ENCODE measurements around the gene RAB4A.

Gene RAB4A

DNA sequence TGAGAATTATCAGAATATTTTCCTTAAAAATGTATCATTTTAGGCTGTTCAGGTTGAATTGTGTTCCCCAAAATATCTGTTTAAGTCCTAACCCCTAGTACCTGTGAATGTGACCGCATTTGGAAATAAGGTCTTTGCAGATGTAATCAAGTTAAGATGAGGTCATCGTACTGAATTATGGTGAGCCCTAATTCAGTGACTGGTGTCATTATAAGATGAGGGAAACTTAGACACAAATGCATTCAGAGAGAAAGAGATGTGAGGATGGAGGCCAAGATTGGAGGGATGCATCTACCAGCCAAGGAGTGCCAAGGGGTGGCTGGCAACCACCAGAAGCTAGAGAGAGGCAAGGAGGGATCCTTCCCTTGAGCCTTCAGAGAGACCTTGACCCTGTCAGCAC lies 4.1 kb downstream of the RAB4A start:
- no peak overlapping the region for H3K4me3 ChIP-seq (ENCODE audit: low read length)
- no peaks in the 10 kb centered on the region for H3K36me3 ChIP-seq (ENCODE audit: control insufficient read depth, insufficient read depth, low read length, severe bottlenecking)
- H3K4me1 ChIP-seq (ENCODE audit: control insufficient read depth, insufficient read depth, low read length), result peaks cover 26% of the 10 kb centered on the region
- H3K9me3 ChIP-seq (ENCODE audit: control insufficient read depth, low read length), result no peaks in the 10 kb centered on the region
- no peak for DNase-seq (ENCODE audit: low read depth)
- no peak overlapping the region for H3K9ac ChIP-seq (ENCODE audit: low read length)
- no peaks in the 10 kb centered on the region for H3K27me3 ChIP-seq (replicated peaks; ENCODE audit: control insufficient read depth, insufficient read depth, low read length)

DNA sequence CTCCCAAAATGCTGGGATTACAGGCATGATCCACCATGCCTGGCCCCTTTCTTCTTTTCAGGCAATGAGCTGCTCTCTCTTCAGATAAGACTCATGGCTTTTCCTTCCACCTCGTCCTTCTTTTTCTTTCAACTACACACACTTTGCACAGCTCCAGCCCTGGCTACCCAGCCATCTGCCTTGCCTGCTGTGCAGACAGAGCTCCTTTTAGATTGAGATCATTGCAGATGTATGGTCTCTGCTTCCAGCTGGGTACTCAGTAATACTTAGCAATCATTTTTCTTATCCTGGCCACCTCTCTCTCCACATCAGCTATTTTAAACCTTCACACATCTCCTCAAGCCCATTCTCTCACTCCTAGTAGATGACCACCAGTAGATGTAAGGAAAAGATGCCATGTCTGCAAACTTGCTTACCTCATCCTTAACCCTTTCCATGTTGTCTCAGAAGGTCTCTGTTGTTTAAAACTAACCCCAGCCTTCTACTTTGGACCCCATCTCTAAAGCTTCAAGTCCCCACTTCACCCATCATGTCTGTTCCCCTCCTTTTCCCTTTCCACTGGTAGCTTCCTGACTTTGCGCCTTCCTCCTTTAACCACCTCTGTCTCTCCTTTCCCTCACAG lies 7.3 kb downstream of the RAB4A start:
- Histone ChIP-seq H3K27me3 (replicated peaks; ENCODE audit: control insufficient read depth, insufficient read depth, low read length) (no peaks in the 10 kb centered on the region), H3K36me3 (ENCODE audit: control insufficient read depth, insufficient read depth, low read length, severe bottlenecking) (no peaks in the 10 kb centered on the region), H3K9me3 (ENCODE audit: control insufficient read depth, low read length) (no peaks in the 10 kb centered on the region), H3K9ac (ENCODE audit: low read length) (no peak overlapping the region), H3K4me1 (ENCODE audit: control insufficient read depth, insufficient read depth, low read length) (peaks cover 17% of the 10 kb centered on the region), H3K4me3 (ENCODE audit: low read length) (no peak overlapping the region)
- no peak for DNase-seq (ENCODE audit: low read depth)

DNA sequence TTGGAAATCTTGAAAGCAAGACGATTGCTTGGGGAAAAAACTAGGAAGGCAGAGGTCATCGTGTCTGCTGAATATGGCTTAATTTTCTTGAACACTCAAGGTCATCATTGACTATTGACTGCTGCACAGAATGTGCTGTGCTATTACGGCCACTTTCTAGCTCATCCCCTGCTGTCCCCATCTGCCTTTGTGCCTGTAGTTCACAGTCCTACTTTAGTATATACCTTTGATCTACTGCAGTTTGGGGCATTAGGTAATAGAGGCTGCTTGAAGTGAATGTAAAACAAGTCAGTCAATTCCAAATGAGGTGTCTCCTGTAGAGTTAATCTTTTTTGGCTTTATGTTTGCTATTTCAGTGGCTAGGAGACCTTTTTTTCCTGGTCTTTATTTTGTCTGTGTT lies 8.3 kb downstream of the RAB4A start:
- Histone ChIP-seq H3K9ac (ENCODE audit: low read length) (no peak overlapping the region), H3K4me1 (ENCODE audit: control insufficient read depth, insufficient read depth, low read length) (peaks cover 10% of the 10 kb centered on the region), H3K9me3 (ENCODE audit: control insufficient read depth, low read length) (no peaks in the 10 kb centered on the region), H3K36me3 (ENCODE audit: control insufficient read depth, insufficient read depth, low read length, severe bottlenecking) (no peaks in the 10 kb centered on the region), H3K27me3 (replicated peaks; ENCODE audit: control insufficient read depth, insufficient read depth, low read length) (no peaks in the 10 kb centered on the region), H3K4me3 (ENCODE audit: low read length) (no peak overlapping the region)
- DNase-seq (ENCODE audit: low read depth), result no peak

DNA sequence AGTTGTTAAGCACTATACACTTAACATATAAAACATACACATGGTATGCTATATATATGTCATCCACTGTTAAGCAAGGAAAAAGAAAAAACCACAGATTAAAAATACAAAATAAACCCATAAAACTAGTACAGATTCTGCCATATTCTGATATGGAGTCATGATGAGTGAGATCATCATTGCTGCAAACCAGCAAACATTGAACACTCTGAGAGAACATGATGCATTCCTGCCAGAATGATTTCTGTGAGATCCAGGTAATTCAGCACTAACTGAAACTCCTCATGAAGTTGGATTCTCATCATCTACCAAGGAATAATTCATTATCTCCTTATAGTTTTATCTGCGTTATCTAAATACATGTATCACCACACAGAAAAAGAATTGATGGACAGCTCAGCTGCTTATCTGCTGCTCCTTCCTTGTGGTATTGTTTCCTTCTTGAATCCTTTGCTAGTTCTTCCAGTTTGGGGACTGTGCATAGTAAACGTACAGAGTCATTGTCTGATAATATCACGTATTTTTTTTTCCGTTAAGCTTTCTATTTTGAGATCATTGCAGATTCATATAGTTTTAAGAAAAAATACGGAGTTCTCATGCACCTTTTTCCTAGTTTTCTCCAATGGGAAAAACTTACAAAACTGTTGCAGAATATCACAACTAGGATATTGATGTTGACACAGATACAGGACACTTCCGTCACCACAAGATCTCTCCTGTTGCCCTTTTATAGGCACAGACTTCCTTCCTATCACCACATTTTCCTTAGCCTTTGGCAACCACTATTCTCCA lies 9.3 kb downstream of the RAB4A start:
- no peak for DNase-seq (ENCODE audit: low read depth)
- H3K4me1 ChIP-seq (ENCODE audit: control insufficient read depth, insufficient read depth, low read length), result peaks cover 7% of the 10 kb centered on the region
- H3K27me3 ChIP-seq (replicated peaks; ENCODE audit: control insufficient read depth, insufficient read depth, low read length), result no peaks in the 10 kb centered on the region
- no peak overlapping the region for H3K9ac ChIP-seq (ENCODE audit: low read length)
- no peaks in the 10 kb centered on the region for H3K36me3 ChIP-seq (ENCODE audit: control insufficient read depth, insufficient read depth, low read length, severe bottlenecking)
- no peaks in the 10 kb centered on the region for H3K9me3 ChIP-seq (ENCODE audit: control insufficient read depth, low read length)
- H3K4me3 ChIP-seq (ENCODE audit: low read length), result no peak overlapping the region

DNA sequence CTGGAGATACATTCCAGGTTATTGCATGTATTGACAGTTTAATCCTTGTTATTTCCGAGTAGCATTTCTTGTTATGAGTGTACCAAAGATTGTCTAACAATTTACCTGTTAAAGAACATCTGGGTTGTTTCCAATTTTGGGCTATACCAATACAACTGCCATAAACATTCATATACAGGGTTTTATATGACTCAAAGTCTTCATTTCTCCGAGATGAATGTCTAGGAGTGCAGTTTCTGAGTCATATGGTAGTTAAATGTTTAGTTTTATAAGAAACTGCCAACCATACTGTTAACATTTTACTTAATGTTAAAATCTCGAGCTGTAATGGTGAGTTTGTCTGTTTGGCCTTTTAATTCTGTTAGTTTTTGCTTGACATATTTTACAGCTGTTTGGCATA lies 10.0 kb downstream of the RAB4A start:
- H3K36me3 ChIP-seq (ENCODE audit: control insufficient read depth, insufficient read depth, low read length, severe bottlenecking), result no peaks in the 10 kb centered on the region
- no peak overlapping the region for H3K4me3 ChIP-seq (ENCODE audit: low read length)
- DNase-seq (ENCODE audit: low read depth), result peak; percentile 17
- peaks cover 7% of the 10 kb centered on the region for H3K4me1 ChIP-seq (ENCODE audit: control insufficient read depth, insufficient read depth, low read length)
- H3K27me3 ChIP-seq (replicated peaks; ENCODE audit: control insufficient read depth, insufficient read depth, low read length), result no peaks in the 10 kb centered on the region
- H3K9ac ChIP-seq (ENCODE audit: low read length), result no peak overlapping the region
- H3K9me3 ChIP-seq (ENCODE audit: control insufficient read depth, low read length), result no peaks in the 10 kb centered on the region

DNA sequence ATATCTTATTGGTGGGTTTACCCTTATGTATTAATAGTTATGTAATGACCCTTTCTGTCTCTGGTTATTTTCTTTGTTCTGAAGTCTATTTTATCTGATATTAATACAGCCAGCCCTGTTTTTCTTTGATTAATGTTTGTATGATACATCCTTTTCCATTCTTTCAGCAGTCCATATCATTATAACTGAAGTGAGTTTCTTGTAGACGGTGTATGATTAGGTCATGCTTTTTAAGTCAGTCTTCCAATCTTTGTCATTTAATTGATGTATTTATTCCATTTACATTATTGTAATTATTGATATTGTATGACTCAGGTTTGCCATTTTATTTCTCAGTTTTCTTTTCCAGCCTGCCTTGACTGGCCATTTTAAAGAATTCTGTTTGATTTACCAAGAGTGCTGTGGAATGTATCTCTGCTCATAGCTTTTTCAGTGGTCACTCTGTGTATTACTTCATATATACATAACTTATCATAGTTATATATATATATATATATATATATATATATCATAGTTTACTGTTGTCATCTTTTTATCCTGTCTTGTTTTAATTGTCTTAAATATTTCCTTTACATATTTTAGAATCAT lies 10.5 kb downstream of the RAB4A start:
- Histone ChIP-seq H3K4me1 (ENCODE audit: control insufficient read depth, insufficient read depth, low read length) (peaks cover 11% of the 10 kb centered on the region), H3K9me3 (ENCODE audit: control insufficient read depth, low read length) (no peaks in the 10 kb centered on the region), H3K9ac (ENCODE audit: low read length) (no peak overlapping the region), H3K36me3 (ENCODE audit: control insufficient read depth, insufficient read depth, low read length, severe bottlenecking) (no peaks in the 10 kb centered on the region), H3K4me3 (ENCODE audit: low read length) (no peak overlapping the region), H3K27me3 (replicated peaks; ENCODE audit: control insufficient read depth, insufficient read depth, low read length) (no peaks in the 10 kb centered on the region)
- DNase-seq (ENCODE audit: low read depth), result peak; percentile 29

DNA sequence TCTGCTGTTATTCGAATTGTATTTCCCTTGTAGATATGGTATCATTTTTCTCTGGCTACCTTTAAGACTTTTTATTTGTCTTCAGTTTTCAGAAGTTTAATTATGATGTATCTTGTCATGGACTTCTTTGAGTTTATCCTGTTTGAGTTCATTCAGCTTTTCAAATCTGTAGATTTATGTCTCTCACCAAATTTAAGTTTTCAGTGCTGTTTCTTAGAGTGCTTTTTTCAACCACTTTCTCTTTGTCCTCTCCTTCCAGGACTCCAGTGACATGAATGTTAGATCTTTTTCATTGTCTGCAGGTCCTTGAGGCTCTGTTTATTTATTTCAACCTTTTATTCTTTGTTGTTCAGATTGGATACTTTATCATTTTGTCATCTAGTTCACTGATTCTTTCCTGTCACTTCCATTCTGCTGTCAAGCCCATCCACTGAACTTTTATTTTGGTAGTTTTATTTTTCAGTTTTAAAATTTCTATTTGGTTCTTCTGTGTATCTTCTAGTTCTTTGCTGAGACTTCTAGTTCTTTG lies 11.4 kb downstream of the RAB4A start:
- Histone ChIP-seq H3K4me3 (ENCODE audit: low read length) (no peak overlapping the region), H3K27me3 (replicated peaks; ENCODE audit: control insufficient read depth, insufficient read depth, low read length) (no peaks in the 10 kb centered on the region), H3K4me1 (ENCODE audit: control insufficient read depth, insufficient read depth, low read length) (peaks cover 19% of the 10 kb centered on the region), H3K9me3 (ENCODE audit: control insufficient read depth, low read length) (no peaks in the 10 kb centered on the region), H3K36me3 (ENCODE audit: control insufficient read depth, insufficient read depth, low read length, severe bottlenecking) (no peaks in the 10 kb centered on the region), H3K9ac (ENCODE audit: low read length) (no peak overlapping the region)
- no peak for DNase-seq (ENCODE audit: low read depth)

DNA sequence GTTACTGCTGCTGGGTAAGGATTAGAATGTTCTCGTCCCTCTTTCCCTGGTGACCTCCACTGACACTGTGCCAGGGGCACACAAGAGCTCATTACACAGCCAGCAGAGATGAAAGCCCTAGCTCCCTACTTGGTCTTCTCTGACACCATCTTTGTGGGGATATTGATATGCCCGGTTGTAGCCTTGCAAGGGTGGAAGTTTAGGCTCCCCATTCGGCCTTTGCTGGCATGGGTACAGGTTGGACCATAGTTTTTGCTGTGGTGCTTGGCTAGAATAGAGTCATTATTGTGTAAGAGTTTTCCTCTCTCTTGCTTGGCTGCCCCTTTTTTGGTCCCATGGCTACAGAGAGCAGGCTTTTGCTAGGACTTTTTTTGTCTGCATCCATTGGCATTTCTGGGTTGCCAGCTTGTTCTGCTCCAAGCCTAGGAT lies 12.3 kb downstream of the RAB4A start:
- H3K9ac ChIP-seq (ENCODE audit: low read length), result no peak overlapping the region

DNA sequence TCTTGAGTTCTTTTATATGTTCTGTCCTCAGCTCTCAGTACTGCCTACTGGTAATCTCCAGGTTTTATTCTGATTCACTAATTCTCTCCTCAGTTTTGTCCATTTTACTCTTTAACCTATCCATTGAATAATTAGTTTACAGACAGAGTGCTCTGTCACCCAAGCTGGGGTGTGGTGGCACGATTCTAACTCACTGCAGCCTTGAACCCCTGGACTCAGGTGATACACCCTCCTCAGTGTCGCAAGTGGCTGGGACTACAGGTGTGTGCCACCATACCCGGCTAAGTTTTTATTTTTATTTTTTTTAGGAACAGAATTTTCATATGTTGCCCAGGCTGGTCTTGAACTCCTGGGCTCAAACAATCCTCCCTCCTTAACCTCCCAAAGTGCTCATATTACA lies 14.0 kb downstream of the RAB4A start:
- Histone ChIP-seq H3K9ac (ENCODE audit: low read length) (no peak overlapping the region), H3K27me3 (replicated peaks; ENCODE audit: control insufficient read depth, insufficient read depth, low read length) (no peaks in the 10 kb centered on the region), H3K9me3 (ENCODE audit: control insufficient read depth, low read length) (no peaks in the 10 kb centered on the region), H3K4me3 (ENCODE audit: low read length) (no peak overlapping the region), H3K4me1 (ENCODE audit: control insufficient read depth, insufficient read depth, low read length) (peaks cover 21% of the 10 kb centered on the region), H3K36me3 (ENCODE audit: control insufficient read depth, insufficient read depth, low read length, severe bottlenecking) (peaks cover 6% of the 10 kb centered on the region)
- no peak for DNase-seq (ENCODE audit: low read depth)

More for the DNA sequence above, 12.3 kb downstream of the RAB4A start:
- no peak for DNase-seq (ENCODE audit: low read depth)
- no peaks in the 10 kb centered on the region for H3K9me3 ChIP-seq (ENCODE audit: control insufficient read depth, low read length)
- H3K27me3 ChIP-seq (replicated peaks; ENCODE audit: control insufficient read depth, insufficient read depth, low read length), result no peaks in the 10 kb centered on the region
- peaks cover 21% of the 10 kb centered on the region for H3K4me1 ChIP-seq (ENCODE audit: control insufficient read depth, insufficient read depth, low read length)
- H3K4me3 ChIP-seq (ENCODE audit: low read length), result no peak overlapping the region
- no peaks in the 10 kb centered on the region for H3K36me3 ChIP-seq (ENCODE audit: control insufficient read depth, insufficient read depth, low read length, severe bottlenecking)

DNA sequence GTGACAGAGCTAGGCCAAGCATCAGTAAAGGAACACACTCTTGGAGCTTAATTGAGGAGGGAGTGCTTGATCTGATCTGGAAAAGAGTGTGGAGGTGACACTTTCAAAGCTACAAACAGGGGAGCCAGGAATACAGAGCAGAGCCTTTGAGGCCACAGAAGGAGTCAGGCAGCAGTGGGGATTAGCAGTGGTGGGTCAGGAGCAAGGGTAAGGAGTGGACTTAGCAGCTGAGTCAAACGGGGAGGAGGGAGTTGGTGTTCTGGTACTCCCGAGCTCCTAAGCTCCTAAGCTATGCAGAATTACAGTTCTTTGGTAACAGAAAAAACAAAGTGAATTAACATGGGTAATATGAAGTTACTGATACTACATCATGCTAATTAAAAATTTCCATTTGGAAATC lies 14.5 kb downstream of the RAB4A start:
- Histone ChIP-seq H3K4me1 (ENCODE audit: control insufficient read depth, insufficient read depth, low read length) (peaks cover 21% of the 10 kb centered on the region), H3K27me3 (replicated peaks; ENCODE audit: control insufficient read depth, insufficient read depth, low read length) (no peaks in the 10 kb centered on the region), H3K9me3 (ENCODE audit: control insufficient read depth, low read length) (no peaks in the 10 kb centered on the region), H3K4me3 (ENCODE audit: low read length) (no peak overlapping the region), H3K36me3 (ENCODE audit: control insufficient read depth, insufficient read depth, low read length, severe bottlenecking) (peaks cover 9% of the 10 kb centered on the region), H3K9ac (ENCODE audit: low read length) (no peak overlapping the region)
- DNase-seq (ENCODE audit: low read depth), result peak; percentile 6

DNA sequence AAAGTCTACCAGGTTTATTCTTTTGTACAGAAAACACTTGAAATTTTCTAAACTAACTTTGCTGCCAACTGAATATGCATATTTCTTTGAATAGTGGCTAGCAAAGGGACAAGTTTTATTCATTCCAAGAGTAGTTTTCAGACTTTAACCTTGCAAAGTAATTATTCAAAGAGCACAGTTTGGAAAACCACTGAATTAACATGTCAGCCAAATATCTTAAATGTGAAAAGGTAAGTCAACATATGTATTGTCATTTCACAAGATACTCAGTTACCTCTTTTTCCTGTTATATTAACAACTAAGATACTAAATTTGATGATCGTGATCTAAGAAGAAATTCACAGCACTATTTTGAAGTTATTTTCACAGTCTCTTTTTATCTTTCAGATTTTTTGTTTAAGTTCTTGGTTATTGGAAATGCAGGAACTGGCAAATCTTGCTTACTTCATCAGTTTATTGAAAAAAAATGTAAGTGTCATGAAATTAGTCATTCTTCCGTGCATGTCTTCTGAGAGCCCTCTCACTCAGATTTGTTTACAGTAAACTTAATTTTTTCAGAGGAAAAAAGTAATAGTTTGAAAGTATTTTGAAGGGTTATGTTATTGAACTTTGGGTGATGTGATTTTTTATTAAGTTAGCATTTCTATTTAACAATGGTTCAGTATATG lies 15.3 kb downstream of the RAB4A start:
- DNase-seq (ENCODE audit: low read depth), result no peak
- Histone ChIP-seq H3K36me3 (ENCODE audit: control insufficient read depth, insufficient read depth, low read length, severe bottlenecking) (peaks cover 14% of the 10 kb centered on the region), H3K27me3 (replicated peaks; ENCODE audit: control insufficient read depth, insufficient read depth, low read length) (no peaks in the 10 kb centered on the region), H3K9me3 (ENCODE audit: control insufficient read depth, low read length) (no peaks in the 10 kb centered on the region), H3K4me3 (ENCODE audit: low read length) (no peak overlapping the region), H3K4me1 (ENCODE audit: control insufficient read depth, insufficient read depth, low read length) (peaks cover 21% of the 10 kb centered on the region), H3K9ac (ENCODE audit: low read length) (no peak overlapping the region)
